GM12878 (cell line): Measurements from ENCODE around the gene CETN1. TPM values are rescaled to one million over a fixed set of nuclear protein-coding genes. Genes with fewer than 3 reads are reported as not detected.

Experiments
- ATAC-seq: fragments of 200-7000 bp; cut with Tn5 transposase; 3 replicates; pipeline ENCODE4 v1.9.1; 2020; ENCODE audit warnings: mild to moderate bottlenecking, moderate library complexity
- BruUV-seq: library from RNA; stranded (reverse); fragments of 400-500 nt; replicated peaks from 2 replicates; lab custom pipeline; 2021; lab: Mats Ljungman, UMichigan
- CTCF ChIA-PET: fragments of 300-600 bp; sonication (Branson Sonifier 250); formaldehyde crosslinking; extraction: SDS; loops from one replicate; lab custom pipeline; 2021; ENCODE audit warnings: inconsistent platforms; lab: Yijun Ruan, JAX
- POLR2A ChIA-PET: fragments of 350-600 bp; formaldehyde crosslinking; extraction: SDS; loops from one replicate; lab custom pipeline; 2021; ENCODE audit warnings: inconsistent platforms; lab: Charles Lee
- RAD21 ChIA-PET: fragments of 300-600 bp; sonication (Branson Sonifier 250); formaldehyde crosslinking; loops from one replicate; lab custom pipeline; 2023; ENCODE audit warnings: antibody characterized with exemption; ENCODE audit not compliant: unreplicated experiment; lab: Charles Lee
- SMC1A ChIA-PET: fragments of 300-600 bp; sonication (Branson Sonifier 250); formaldehyde crosslinking; loops from one replicate; lab custom pipeline; 2023; ENCODE audit not compliant: unreplicated experiment, uncharacterized antibody; lab: Charles Lee
- DNase-seq: peaks from one replicate; pipeline ENCODE4 v3.0.0-alpha.2; 2011; ENCODE audit warnings: low read depth, low spot score
- FAIRE-seq: peaks from 3 replicates; lab custom pipeline; 2011; peaks lifted over from hg19 to GRCh38; lab: Jason Lieb, UNC
- H2AFZ ChIP-seq: 2 replicates; pipeline ENCODE4 v1.6.0; 2011; ENCODE audit warnings: low read depth, low read length, control low read depth; ENCODE audit not compliant: control insufficient read depth
- H3K27ac ChIP-seq: 2 replicates; pipeline ENCODE4 v1.5.1; 2011; ENCODE audit warnings: control low read depth; ENCODE audit not compliant: control insufficient read depth, insufficient read depth
- H3K27me3 ChIP-seq, 2 experiments: replicated peaks in 1 of 2; 2 replicates each; pipeline versions ENCODE4 v1.6.0 to v1.6.1; 2011; ENCODE audit warnings: low read length in 1 of 2; ENCODE audit not compliant: control insufficient read depth in 2 of 2, insufficient read depth in 2 of 2
- H3K36me3 ChIP-seq, 2 experiments: 2 replicates each; pipeline ENCODE4 v1.5.1; 2011; ENCODE audit warnings: low read length in 1 of 2; ENCODE audit not compliant: control insufficient read depth in 2 of 2, insufficient read depth in 2 of 2
- H3K4me1 ChIP-seq: 2 replicates; pipeline ENCODE4 v1.6.1; 2011; ENCODE audit warnings: mild to moderate bottlenecking, low read length, moderate library complexity, mixed read lengths; ENCODE audit not compliant: control insufficient read depth, insufficient read depth
- H3K4me2 ChIP-seq: 2 replicates; pipeline ENCODE4 v1.6.0; 2011; ENCODE audit warnings: control low read depth; ENCODE audit not compliant: control insufficient read depth, insufficient read depth
- H3K4me3 ChIP-seq: fragments of 200-600 bp; sonication (generic); 2 replicates; pipeline ENCODE4 v1.5.1; 2016
- H3K79me2 ChIP-seq: 2 replicates; pipeline ENCODE4 v1.6.0; 2011; ENCODE audit warnings: low read length; ENCODE audit not compliant: control insufficient read depth, insufficient read depth
- H3K9ac ChIP-seq: 2 replicates; pipeline ENCODE4 v1.8.0; 2011; ENCODE audit warnings: low read length, control low read depth, mixed read lengths; ENCODE audit not compliant: control insufficient read depth, insufficient read depth
- H3K9me3 ChIP-seq: replicated peaks from 3 replicates; pipeline ENCODE4 v1.5.1; 2011; ENCODE audit warnings: mild to moderate bottlenecking, low read length; ENCODE audit not compliant: control insufficient read depth, insufficient read depth
- H4K20me1 ChIP-seq: 2 replicates; pipeline ENCODE4 v1.6.0; 2011; ENCODE audit not compliant: control insufficient read depth, insufficient read depth
- CHD4 ChIP-seq: fragments of 200-600 bp; sonication (generic); IDR thresholded peaks from 2 replicates; pipeline ENCODE4 v1.6.1; 2016; ENCODE audit warnings: mild to moderate bottlenecking
- CREM ChIP-seq: IDR thresholded peaks from 2 replicates; pipeline ENCODE4 v1.6.1; 2014; ENCODE audit warnings: antibody characterized with exemption, low read depth
- MXI1 ChIP-seq: fragments of 150-350 bp; IDR thresholded peaks from 2 replicates; pipeline ENCODE4 v1.6.1; 2011; ENCODE audit warnings: low read depth, mild to moderate bottlenecking, inconsistent platforms, low read length, improper control_type of control experiment
- MYB ChIP-seq: fragments of 150-350 bp; IDR thresholded peaks from 2 replicates; pipeline ENCODE4 v1.6.1; 2014; ENCODE audit warnings: mild to moderate bottlenecking, low read depth, low read length, borderline replicate concordance
- NFIC ChIP-seq: IDR thresholded peaks from 2 replicates; pipeline ENCODE4 v1.6.1; 2012; ENCODE audit warnings: low read depth, mild to moderate bottlenecking, inconsistent platforms, low read length, moderate library complexity
- RELA ChIP-seq: fragments of 450-650 bp; IDR thresholded peaks from 2 replicates; pipeline ENCODE4 v1.8.0; 2014; ENCODE audit warnings: borderline replicate concordance; ENCODE audit not compliant: partially characterized antibody
- SUPT20H ChIP-seq: IDR thresholded peaks from 2 replicates; pipeline ENCODE4 v1.6.1; 2011; ENCODE audit warnings: low read depth, mild to moderate bottlenecking, low read length, moderate library complexity, borderline replicate concordance; ENCODE audit not compliant: control insufficient read depth
- TAF1 ChIP-seq: IDR thresholded peaks from 2 replicates; pipeline ENCODE4 v1.6.1; 2011; ENCODE audit warnings: mild to moderate bottlenecking, low read depth, low read length, borderline replicate concordance
- USF2 ChIP-seq: IDR thresholded peaks from 2 replicates; pipeline ENCODE4 v1.6.1; 2011; ENCODE audit warnings: low read depth, low read length, improper control_type of control experiment, borderline replicate concordance
- ZBTB33 ChIP-seq: fragments of 450-650 bp; IDR thresholded peaks from 2 replicates; pipeline ENCODE4 v1.6.1; 2017; ENCODE audit warnings: mild to moderate bottlenecking
- WGBS: methylation state at CpG from one replicate; pipeline ENCODE4 v1.1.6; 2016; ENCODE audit warnings: low lambda C conversion rate; ENCODE audit not compliant: insufficient replicate concordance, insufficient coverage; ENCODE audit errors: missing lambda C conversion rate; 5-methylcytosine and 5-hydroxymethylcytosine counted together
- in situ Hi-C: fragments of 300-500 bp; cut with MboI; formaldehyde crosslinking; loops from 9 replicates; pipeline ENCODE4 v1.14.3; 2018; ENCODE audit warnings: mixed read lengths
- intact Hi-C: fragments of 100-400 bp; cut with micrococcal nuclease; formaldehyde crosslinking; loops from one replicate; pipeline ENCODE4 v1.14.2; 2022; ENCODE audit not compliant: unreplicated experiment
- polyA plus RNA-seq, 11 experiments: library from polyadenylated mRNA; depleted of rRNA in 4 of 11; unstranded in 6 of 11; stranded (reverse) in 5 of 11; fragments of >200 nt; fragmentation: Nextera tagmentation in 4 of 11; fragmentation: Illumina TruSeq in 1 of 11; extraction: Ambion mirVana in 4 of 11; extraction: Trizol in 1 of 11; gene quantifications; 1 replicate in 1 of 11; 2 replicates in 10 of 11; pipeline versions ENCODE4 v1.2.1 to v1.2.3, GENCODE V29; 2011 to 2016; ENCODE audit warnings: inconsistent platforms in 2 of 11, missing spikeins in 2 of 11, low read depth in 1 of 11
- total RNA-seq, 4 experiments: library from RNA; depleted of rRNA in 3 of 4; stranded (reverse); fragments of >200 nt in 3 of 4; fragmentation: Illumina TruSeq in 1 of 4; extraction: Trizol in 1 of 4; gene quantifications; 2 replicates each; pipeline versions ENCODE4 v1.2.1 to v1.2.3, GENCODE V29; 2013 to 2021

Gene CETN1
- total and polyA plus RNA-seq, 10 of the 15 experiments (the other 5 are each of a cell fraction or from before 2014, with no cell fraction given) = not detected

GRCh38 chr18:533995-534601 lies 46.1 kb upstream of the CETN1 start:
- Histone ChIP-seq H3K79me2 (no peaks in the 10 kb centered on the region), H3K9ac (no peak overlapping the region), H3K4me1 (no peaks in the 10 kb centered on the region), H3K4me2 (no peak overlapping the region), H2AFZ (no peak overlapping the region), H3K4me3 (no peak overlapping the region), H3K27me3 (no peaks in the 10 kb centered on the region), H4K20me1 (no peaks in the 10 kb centered on the region), H3K9me3 (no peaks in the 10 kb centered on the region), H3K36me3 (no peaks in the 10 kb centered on the region), H3K27ac (no peak overlapping the region)
- FAIRE-seq = no peak
- intact Hi-C loops = no loop called here
- ChIA-PET SMC1A (interaction anchor here (0.6 to 1.3 kb wide), 4 partner anchors 18 to 780 kb away, joined by 3 to 4 read pairs (median 4); no protein-coding TSS in a partner anchor), CTCF (no interaction called here), RAD21 (no interaction called here), POLR2A (no interaction called here)
- TF ChIP-seq CHD4 (no peak), ZBTB33 (no peak), TAF1 (no peak), RELA (no peak), MYB (no peak), CREM (no peak), USF2 (no peak), MXI1 (no peak), SUPT20H (no peak), NFIC (no peak)
- 15% methylated on average over 6 of the region's 6 CpGs for WGBS
- no TSS peak for BruUV-seq
- DNase-seq = no peak
- in situ Hi-C loops = no loop called here
- ATAC-seq = no peak
